ENCODE results near the gene HSPA13.
A peak's percentile ranks its signal among the peaks of the same experiment; 100 is the strongest.
"Not testable (repeated sequence)": the region's sequence is repeated elsewhere in the genome, so short reads cannot be mapped to it uniquely, and the experiment has no call there.

The HSPA13 gene

GRCh38 chr21:14382835-14383595 lies at the start of gene HSPA13:
Gene HSPA13 (minus strand): TSS chr21:14383146. CDS start chr21:14383119, 27 bp downstream.
- peak; percentile 99 for DNase-seq

- DNase-seq, result no peak
Observed at GRCh38 chr21:14418920-14419319, 36.0 kb upstream of the HSPA13 start.

- no peak for DNase-seq
Observed at GRCh38 chr21:14414932-14415508, 32.1 kb upstream of the HSPA13 start.

- no peak for DNase-seq
Observed at GRCh38 chr21:14405962-14406361, 23.0 kb upstream of the HSPA13 start.

GRCh38 chr21:14405225-14405624 lies 22.3 kb upstream of the HSPA13 start:
- DNase-seq, result no peak

GRCh38 chr21:14403681-14404318 lies 20.9 kb upstream of the HSPA13 start:
- no peak for DNase-seq

GRCh38 chr21:14401217-14401616 lies 18.3 kb upstream of the HSPA13 start:
- no peak for DNase-seq

GRCh38 chr21:14388282-14388681 lies 5.3 kb upstream of the HSPA13 start:
- DNase-seq, result no peak

GRCh38 chr21:14384453-14384852 lies 1.5 kb upstream of the HSPA13 start:
- DNase-seq, result no peak

GRCh38 chr21:14383596-14384180 lies 742 bp upstream of the HSPA13 start:
- no peak for DNase-seq

GRCh38 chr21:14382486-14382834 lies 486 bp downstream of the HSPA13 start:
- DNase-seq, result peak; percentile 65

GRCh38 chr21:14376854-14377253 lies 6.1 kb downstream of the HSPA13 start:
- DNase-seq, result no peak

- DNase-seq, result no peak
Observed at GRCh38 chr21:14366998-14367397, 15.9 kb downstream of the HSPA13 start.

GRCh38 chr21:14361958-14362357 lies 21.0 kb downstream of the HSPA13 start:
- DNase-seq, result no peak

- no peak for DNase-seq
Observed at GRCh38 chr21:14358775-14359174, 24.2 kb downstream of the HSPA13 start.

- DNase-seq, result no peak
Observed at GRCh38 chr21:14356746-14357145, 26.2 kb downstream of the HSPA13 start.

GRCh38 chr21:14354515-14354914 lies 28.4 kb downstream of the HSPA13 start:
- DNase-seq, result no peak

- DNase-seq, result no peak
Observed at GRCh38 chr21:14353726-14354125, 29.2 kb downstream of the HSPA13 start.

- no peak for DNase-seq
Observed at GRCh38 chr21:14353231-14353630, 29.7 kb downstream of the HSPA13 start.

- not testable (repeated sequence) for DNase-seq
Observed at GRCh38 chr21:14327346-14327745, 55.6 kb downstream of the HSPA13 start.

- no peak for DNase-seq
Observed at GRCh38 chr21:14325595-14325994, 57.4 kb downstream of the HSPA13 start.

All from NCI-H2227 treated with DMSO at 0.1 percent for 48 hours (cell line).